H9 (cell line): ENCODE data around the gene YOD1. TPM values are rescaled to one million over a fixed set of nuclear protein-coding genes. Genes with fewer than 3 reads are reported as not detected.

Experiments used
- DNase-seq: peaks from one replicate; pipeline ENCODE4 v3.0.0-alpha.2; 2017
- H2AFZ ChIP-seq: one replicate; pipeline ENCODE4 v1.6.1; 2013; ENCODE audit warnings: mild to moderate bottlenecking, low read length, control low read depth, moderate library complexity
- H2AK5ac ChIP-seq: 2 replicates; pipeline ENCODE4 v1.6.1; 2013; ENCODE audit warnings: low read length, control low read depth, mixed read lengths; ENCODE audit not compliant: insufficient read length
- H2BK120ac ChIP-seq: one replicate; pipeline ENCODE4 v1.6.1; 2013; ENCODE audit warnings: low read depth, mild to moderate bottlenecking, low read length, control low read depth, inconsistent platforms; ENCODE audit not compliant: poor library complexity, severe bottlenecking
- H2BK12ac ChIP-seq: 2 replicates; pipeline ENCODE4 v1.6.1; 2013; ENCODE audit warnings: low read length, control low read depth, mixed read lengths, low read depth; ENCODE audit not compliant: insufficient read length
- H2BK15ac ChIP-seq: 2 replicates; pipeline ENCODE4 v1.6.1; 2013; ENCODE audit warnings: low read depth, low read length, control low read depth
- H2BK20ac ChIP-seq: one replicate; pipeline ENCODE4 v1.6.1; 2013; ENCODE audit warnings: low read depth, mild to moderate bottlenecking, low read length, control low read depth, inconsistent platforms; ENCODE audit not compliant: poor library complexity, severe bottlenecking
- H2BK5ac ChIP-seq: 2 replicates; pipeline ENCODE4 v1.6.1; 2013; ENCODE audit warnings: low read length, control low read depth, mixed read lengths; ENCODE audit not compliant: insufficient read length
- H3K14ac ChIP-seq: 2 replicates; pipeline ENCODE4 v1.6.1; 2013; ENCODE audit warnings: low read length, control low read depth; ENCODE audit not compliant: insufficient read depth
- H3K18ac ChIP-seq: 2 replicates; pipeline ENCODE4 v1.6.1; 2013; ENCODE audit warnings: low read depth, mild to moderate bottlenecking, mixed read lengths, low read length, control low read depth; ENCODE audit not compliant: insufficient read length
- H3K23ac ChIP-seq: 2 replicates; pipeline ENCODE4 v1.6.1; 2013; ENCODE audit warnings: low read length, control low read depth, mixed read lengths, low read depth; ENCODE audit not compliant: insufficient read length
- H3K23me2 ChIP-seq: 2 replicates; pipeline ENCODE4 v1.6.1; 2013; ENCODE audit warnings: low read depth, mild to moderate bottlenecking, mixed read lengths, low read length, control low read depth; ENCODE audit not compliant: insufficient read length, poor library complexity, severe bottlenecking
- H3K27ac ChIP-seq: 2 replicates; pipeline ENCODE4 v1.5.1; 2013; ENCODE audit warnings: low read length, control low read depth, mixed read lengths, low read depth; ENCODE audit not compliant: insufficient read length
- H3K27me3 ChIP-seq: 2 replicates; pipeline ENCODE4 v1.6.1; 2013; ENCODE audit warnings: low read length, control low read depth, inconsistent platforms; ENCODE audit not compliant: insufficient read depth
- H3K4ac ChIP-seq: 2 replicates; pipeline ENCODE4 v1.6.1; 2013; ENCODE audit warnings: low read depth, mild to moderate bottlenecking, control low read depth, inconsistent platforms, low read length, moderate library complexity
- H3K4me1 ChIP-seq: 2 replicates; pipeline ENCODE4 v1.6.1; 2013; ENCODE audit warnings: low read length, control low read depth, inconsistent platforms; ENCODE audit not compliant: insufficient read depth
- H3K4me2 ChIP-seq: 2 replicates; pipeline ENCODE4 v1.6.1; 2013; ENCODE audit warnings: low read length, control low read depth, mixed read lengths; ENCODE audit not compliant: insufficient read length, insufficient read depth
- H3K56ac ChIP-seq: 2 replicates; pipeline ENCODE4 v1.6.1; 2013; ENCODE audit warnings: low read depth, mild to moderate bottlenecking, mixed read lengths, low read length, control low read depth; ENCODE audit not compliant: insufficient read length
- H3K79me1 ChIP-seq: 2 replicates; pipeline ENCODE4 v1.6.1; 2013; ENCODE audit warnings: low read depth, mild to moderate bottlenecking, moderate library complexity, low read length, control low read depth, inconsistent platforms; ENCODE audit not compliant: insufficient read depth, poor library complexity, severe bottlenecking
- H3K79me2 ChIP-seq: 2 replicates; pipeline ENCODE4 v1.6.1; 2013; ENCODE audit warnings: low read length, control low read depth, inconsistent platforms; ENCODE audit not compliant: insufficient read depth
- H3K9ac ChIP-seq: 2 replicates; pipeline ENCODE4 v1.6.1; 2013; ENCODE audit warnings: low read length, control low read depth, mixed read lengths; ENCODE audit not compliant: insufficient read length; ENCODE audit errors: extremely low read depth
- H3K9me3 ChIP-seq: one replicate; pipeline ENCODE4 v1.6.1; 2013; ENCODE audit warnings: low read depth, low read length, inconsistent platforms; ENCODE audit not compliant: control insufficient read depth
- H3T11ph ChIP-seq: one replicate; pipeline ENCODE4 v1.6.1; 2013; ENCODE audit warnings: mild to moderate bottlenecking, low read length, control low read depth, inconsistent platforms
- H4K20me1 ChIP-seq: one replicate; pipeline ENCODE4 v1.6.1; 2013; ENCODE audit not compliant: control insufficient read depth, insufficient read length, insufficient read depth
- H4K5ac ChIP-seq: 2 replicates; pipeline ENCODE4 v1.6.1; 2013; ENCODE audit warnings: low read depth, mild to moderate bottlenecking, mixed read lengths, low read length, control low read depth; ENCODE audit not compliant: insufficient read length
- H4K8ac ChIP-seq: replicated peaks from 2 replicates; pipeline ENCODE4 v1.6.1; 2013; ENCODE audit warnings: low read length, control low read depth, mixed read lengths, low read depth; ENCODE audit not compliant: insufficient read length
- H4K91ac ChIP-seq: 2 replicates; pipeline ENCODE4 v1.6.1; 2013; ENCODE audit warnings: low read depth, mild to moderate bottlenecking, moderate library complexity, mixed read lengths, low read length, control low read depth; ENCODE audit not compliant: insufficient read length
- H3K27ac Mint-ChIP-seq, 3 experiments: 2 replicates in 2 of 3; 3 replicates in 1 of 3; pipeline ENCODE4 v1.8.0; 2020 to 2021; ENCODE audit warnings: mixed read lengths in 3 of 3, mild to moderate bottlenecking in 1 of 3, moderate library complexity in 1 of 3
- H3K27me3 Mint-ChIP-seq: 2 replicates; pipeline ENCODE4 v1.8.0; 2021; ENCODE audit warnings: low read depth, mild to moderate bottlenecking, moderate library complexity, mixed read lengths
- H3K36me3 Mint-ChIP-seq, 3 experiments: 2 replicates in 2 of 3; 3 replicates in 1 of 3; pipeline ENCODE4 v1.8.0; 2020 to 2021; ENCODE audit warnings: low read depth in 3 of 3, mixed read lengths in 3 of 3; ENCODE audit not compliant: insufficient read depth in 1 of 3
- H3K4me1 Mint-ChIP-seq, 2 experiments: 2 replicates each; pipeline ENCODE4 v1.8.0; 2020; ENCODE audit warnings: mixed read lengths in 2 of 2
- H3K4me3 Mint-ChIP-seq, 2 experiments: 2 replicates in 1 of 2; 3 replicates in 1 of 2; pipeline ENCODE4 v1.8.0; 2020 to 2021; ENCODE audit warnings: mild to moderate bottlenecking in 2 of 2, mixed read lengths in 2 of 2, moderate library complexity in 1 of 2
- H3K9me3 Mint-ChIP-seq, 2 experiments: 2 replicates in 1 of 2; 3 replicates in 1 of 2; pipeline ENCODE4 v1.8.0; 2020; ENCODE audit warnings: mild to moderate bottlenecking in 2 of 2, mixed read lengths in 2 of 2, moderate library complexity in 1 of 2
- CTCF ChIP-seq: fragments of 200-600 bp; sonication (generic); conservative IDR thresholded peaks from 3 replicates; pipeline ENCODE4 v1.8.0; 2021; ENCODE audit warnings: antibody characterized with exemption, mild to moderate bottlenecking
- WGBS: extraction: QIAGEN DNeasy Blood & Tissue Kit; methylation state at CpG from one replicate; pipeline ENCODE4 v1.1.7; 2013; ENCODE audit warnings: missing lambda C conversion rate, low lambda C conversion rate, mixed read lengths; ENCODE audit not compliant: insufficient read length; ENCODE audit errors: extremely low coverage; 5-methylcytosine and 5-hydroxymethylcytosine counted together
- total RNA-seq: library from RNA; stranded (reverse); gene quantifications from 2 replicates; pipeline ENCODE4 v1.2.1, GENCODE V29; 2021

Gene YOD1
- total RNA-seq, 1 experiment from 2014 or later: 8.6 TPM

GRCh38 chr1:207058252-207058651 lies 7.2 kb upstream of the YOD1 start:
- no peak overlapping the region for H2BK120ac ChIP-seq
- no peak overlapping the region for H2BK15ac ChIP-seq
- Mint-ChIP-seq H3K9me3 (no peaks in the 10 kb centered on the region), H3K27me3 (peaks cover 1% of the 10 kb centered on the region), H3K27ac (no peak overlapping the region), H3K4me3 (no peak overlapping the region), H3K4me1 (peaks cover 10 to 13% of the 10 kb centered on the region in 2 experiments), H3K36me3 (peaks cover 0 to 25% (median 9%) of the 10 kb centered on the region in 3 experiments; a peak in 6 of 7 replicates)
- H3K56ac ChIP-seq: no peak overlapping the region
- DNase-seq: no peak
- H2AK5ac ChIP-seq: no peak overlapping the region
- no peak overlapping the region for H2BK5ac ChIP-seq
- H3K9ac ChIP-seq: no peak overlapping the region
- no peak overlapping the region for H3K4me2 ChIP-seq
- no peak overlapping the region for H3T11ph ChIP-seq
- no peak overlapping the region for H3K23ac ChIP-seq
- no peaks in the 10 kb centered on the region for H3K4me1 ChIP-seq
- no peaks in the 10 kb centered on the region for H3K27me3 ChIP-seq
- no peak overlapping the region for H2BK12ac ChIP-seq
- H3K18ac ChIP-seq: no peak overlapping the region
- H3K9me3 ChIP-seq: no peaks in the 10 kb centered on the region
- H3K14ac ChIP-seq: no peak overlapping the region
- H4K8ac ChIP-seq: no peak overlapping the region
- H3K79me2 ChIP-seq: no peaks in the 10 kb centered on the region
- no CpG with 5 or more reads among the region's 4 CpGs for WGBS
- H2BK20ac ChIP-seq: no peak overlapping the region
- H3K79me1 ChIP-seq: no peaks in the 10 kb centered on the region
- H4K20me1 ChIP-seq: no peaks in the 10 kb centered on the region
- H2AFZ ChIP-seq: no peak overlapping the region
- H4K91ac ChIP-seq: no peak overlapping the region
- no peak for TF ChIP-seq CTCF
- no peak overlapping the region for H3K27ac ChIP-seq
- H4K5ac ChIP-seq: no peak overlapping the region
- H3K23me2 ChIP-seq: peaks cover 4% of the 10 kb centered on the region
- H3K4ac ChIP-seq: no peak overlapping the region
